ENCODE data around the gene OGFR.
A peak's percentile ranks its signal among the peaks of the same experiment; 100 is the strongest.

Gene OGFR

GRCh38 chr20:62763404-62763803 lies 41.2 kb upstream of the OGFR start:
- H3K27ac ChIP-seq (ENCODE audit: low read length): no peak overlapping the region
- H3K27me3 ChIP-seq (ENCODE audit: control insufficient read depth in 1 of 2, insufficient read depth in 2 of 2, low read length in 2 of 2): peaks cover 0 to 2% of the 10 kb centered on the region in 2 donors
- peaks cover 20% of the 10 kb centered on the region for H3K4me1 ChIP-seq (ENCODE audit: control insufficient read depth, insufficient read depth, low read length)
- H3K36me3 ChIP-seq (ENCODE audit: control insufficient read depth in 2 of 2, insufficient read depth in 2 of 2, low read length in 2 of 2): no peaks in the 10 kb centered on the region
- no peak overlapping the region for H3K4me3 ChIP-seq (ENCODE audit: low read length in 2 of 2)
- H3K9ac ChIP-seq (ENCODE audit: low read length in 2 of 2): no peak overlapping the region
- no peaks in the 10 kb centered on the region for H3K9me3 ChIP-seq (ENCODE audit: control insufficient read depth in 2 of 2, low read length in 2 of 2)

GRCh38 chr20:62764156-62764935 lies 40.3 kb upstream of the OGFR start:
- H3K4me3 ChIP-seq (ENCODE audit: low read length in 2 of 2): no peak overlapping the region
- peaks cover 0 to 4% of the 10 kb centered on the region in 2 donors for H3K27me3 ChIP-seq (ENCODE audit: control insufficient read depth in 1 of 2, insufficient read depth in 2 of 2, low read length in 2 of 2)

GRCh38 chr20:62765021-62765420 lies 39.6 kb upstream of the OGFR start:
- peaks cover 0 to 4% of the 10 kb centered on the region in 2 donors for H3K27me3 ChIP-seq (ENCODE audit: control insufficient read depth in 1 of 2, insufficient read depth in 2 of 2, low read length in 2 of 2)
- peaks cover 30% of the 10 kb centered on the region for H3K4me1 ChIP-seq (ENCODE audit: control insufficient read depth, insufficient read depth, low read length)
- H3K4me3 ChIP-seq (ENCODE audit: low read length in 2 of 2): no peak overlapping the region
- H3K9ac ChIP-seq (ENCODE audit: low read length in 2 of 2): no peak overlapping the region
- no peaks in the 10 kb centered on the region for H3K36me3 ChIP-seq (ENCODE audit: control insufficient read depth in 2 of 2, insufficient read depth in 2 of 2, low read length in 2 of 2)
- no peaks in the 10 kb centered on the region for H3K9me3 ChIP-seq (ENCODE audit: control insufficient read depth in 2 of 2, low read length in 2 of 2)
- no peak overlapping the region for H3K27ac ChIP-seq (ENCODE audit: low read length)

More at GRCh38 chr20:62764156-62764935, 40.3 kb upstream of the OGFR start:
- no peak overlapping the region for H3K9ac ChIP-seq (ENCODE audit: low read length in 2 of 2)
- no peaks in the 10 kb centered on the region for H3K9me3 ChIP-seq (ENCODE audit: control insufficient read depth in 2 of 2, low read length in 2 of 2)
- peaks cover 29% of the 10 kb centered on the region for H3K4me1 ChIP-seq (ENCODE audit: control insufficient read depth, insufficient read depth, low read length)
- no peaks in the 10 kb centered on the region for H3K36me3 ChIP-seq (ENCODE audit: control insufficient read depth in 2 of 2, insufficient read depth in 2 of 2, low read length in 2 of 2)
- H3K27ac ChIP-seq (ENCODE audit: low read length): no peak overlapping the region

GRCh38 chr20:62765432-62766070 lies 39.1 kb upstream of the OGFR start:
- H3K27me3 ChIP-seq (ENCODE audit: control insufficient read depth in 1 of 2, insufficient read depth in 2 of 2, low read length in 2 of 2): peaks cover 0 to 4% of the 10 kb centered on the region in 2 donors
- H3K36me3 ChIP-seq (ENCODE audit: control insufficient read depth in 2 of 2, insufficient read depth in 2 of 2, low read length in 2 of 2): no peaks in the 10 kb centered on the region
- H3K4me3 ChIP-seq (ENCODE audit: low read length in 2 of 2): no peak overlapping the region
- H3K9ac ChIP-seq (ENCODE audit: low read length in 2 of 2): no peak overlapping the region
- H3K9me3 ChIP-seq (ENCODE audit: control insufficient read depth in 2 of 2, low read length in 2 of 2): no peaks in the 10 kb centered on the region
- H3K4me1 ChIP-seq (ENCODE audit: control insufficient read depth, insufficient read depth, low read length): peaks cover 30% of the 10 kb centered on the region
- H3K27ac ChIP-seq (ENCODE audit: low read length): no peak overlapping the region

- no peaks in the 10 kb centered on the region for H3K9me3 ChIP-seq (ENCODE audit: control insufficient read depth in 2 of 2, low read length in 2 of 2)
- H3K4me3 ChIP-seq (ENCODE audit: low read length in 2 of 2): no peak overlapping the region
- peaks cover 25% of the 10 kb centered on the region for H3K4me1 ChIP-seq (ENCODE audit: control insufficient read depth, insufficient read depth, low read length)
- no peaks in the 10 kb centered on the region for H3K36me3 ChIP-seq (ENCODE audit: control insufficient read depth in 2 of 2, insufficient read depth in 2 of 2, low read length in 2 of 2)
- H3K27ac ChIP-seq (ENCODE audit: low read length): no peak overlapping the region
- H3K27me3 ChIP-seq (ENCODE audit: control insufficient read depth in 1 of 2, insufficient read depth in 2 of 2, low read length in 2 of 2): peaks cover 0 to 4% of the 10 kb centered on the region in 2 donors
- no peak overlapping the region for H3K9ac ChIP-seq (ENCODE audit: low read length in 2 of 2)
These were observed 38.6 kb upstream of the OGFR start for GRCh38 chr20:62766071-62766450.

GRCh38 chr20:62766716-62767115 lies 37.9 kb upstream of the OGFR start:
- Histone ChIP-seq H3K9ac (ENCODE audit: low read length in 2 of 2) (no peak overlapping the region), H3K9me3 (ENCODE audit: control insufficient read depth in 2 of 2, low read length in 2 of 2) (no peaks in the 10 kb centered on the region), H3K4me1 (ENCODE audit: control insufficient read depth, insufficient read depth, low read length) (peaks cover 19% of the 10 kb centered on the region), H3K27ac (ENCODE audit: low read length) (no peak overlapping the region), H3K4me3 (ENCODE audit: low read length in 2 of 2) (no peak overlapping the region), H3K36me3 (ENCODE audit: control insufficient read depth in 2 of 2, insufficient read depth in 2 of 2, low read length in 2 of 2) (no peaks in the 10 kb centered on the region), H3K27me3 (ENCODE audit: control insufficient read depth in 1 of 2, insufficient read depth in 2 of 2, low read length in 2 of 2) (peaks cover 0 to 4% of the 10 kb centered on the region in 2 donors)

- no peak overlapping the region for H3K9ac ChIP-seq (ENCODE audit: low read length in 2 of 2)
- H3K27ac ChIP-seq (ENCODE audit: low read length): no peak overlapping the region
- H3K36me3 ChIP-seq (ENCODE audit: control insufficient read depth in 2 of 2, insufficient read depth in 2 of 2, low read length in 2 of 2): no peaks in the 10 kb centered on the region
- peaks cover 22% of the 10 kb centered on the region for H3K4me1 ChIP-seq (ENCODE audit: control insufficient read depth, insufficient read depth, low read length)
- H3K27me3 ChIP-seq (ENCODE audit: control insufficient read depth in 1 of 2, insufficient read depth in 2 of 2, low read length in 2 of 2): peaks cover 0 to 4% of the 10 kb centered on the region in 2 donors
- no peak overlapping the region for H3K4me3 ChIP-seq (ENCODE audit: low read length in 2 of 2)
- no peaks in the 10 kb centered on the region for H3K9me3 ChIP-seq (ENCODE audit: control insufficient read depth in 2 of 2, low read length in 2 of 2)
These were observed 36.4 kb upstream of the OGFR start for GRCh38 chr20:62768234-62768546.

GRCh38 chr20:62768551-62769287 lies 35.9 kb upstream of the OGFR start:
- Histone ChIP-seq H3K27ac (ENCODE audit: low read length) (no peak overlapping the region), H3K27me3 (ENCODE audit: control insufficient read depth in 1 of 2, insufficient read depth in 2 of 2, low read length in 2 of 2) (peaks cover 0 to 4% of the 10 kb centered on the region in 2 donors), H3K4me3 (ENCODE audit: low read length in 2 of 2) (peak overlapping the region in 1 of 2 donors; percentile 22), H3K9ac (ENCODE audit: low read length in 2 of 2) (no peak overlapping the region), H3K9me3 (ENCODE audit: control insufficient read depth in 2 of 2, low read length in 2 of 2) (no peaks in the 10 kb centered on the region), H3K36me3 (ENCODE audit: control insufficient read depth in 2 of 2, insufficient read depth in 2 of 2, low read length in 2 of 2) (no peaks in the 10 kb centered on the region), H3K4me1 (ENCODE audit: control insufficient read depth, insufficient read depth, low read length) (peaks cover 27% of the 10 kb centered on the region)

- Histone ChIP-seq H3K4me3 (ENCODE audit: low read length in 2 of 2) (no peak overlapping the region), H3K9me3 (ENCODE audit: control insufficient read depth in 2 of 2, low read length in 2 of 2) (no peaks in the 10 kb centered on the region), H3K27me3 (ENCODE audit: control insufficient read depth in 1 of 2, insufficient read depth in 2 of 2, low read length in 2 of 2) (peaks cover 0 to 4% of the 10 kb centered on the region in 2 donors), H3K4me1 (ENCODE audit: control insufficient read depth, insufficient read depth, low read length) (peaks cover 28% of the 10 kb centered on the region), H3K27ac (ENCODE audit: low read length) (no peak overlapping the region), H3K36me3 (ENCODE audit: control insufficient read depth in 2 of 2, insufficient read depth in 2 of 2, low read length in 2 of 2) (no peaks in the 10 kb centered on the region), H3K9ac (ENCODE audit: low read length in 2 of 2) (no peak overlapping the region)
These were observed 35.1 kb upstream of the OGFR start for GRCh38 chr20:62769346-62770071.

- no peak overlapping the region for H3K9ac ChIP-seq (ENCODE audit: low read length in 2 of 2)
- no peak overlapping the region for H3K4me3 ChIP-seq (ENCODE audit: low read length in 2 of 2)
- H3K4me1 ChIP-seq (ENCODE audit: control insufficient read depth, insufficient read depth, low read length): peaks cover 31% of the 10 kb centered on the region
- no peaks in the 10 kb centered on the region for H3K36me3 ChIP-seq (ENCODE audit: control insufficient read depth in 2 of 2, insufficient read depth in 2 of 2, low read length in 2 of 2)
- no peak overlapping the region for H3K27ac ChIP-seq (ENCODE audit: low read length)
- H3K27me3 ChIP-seq (ENCODE audit: control insufficient read depth in 1 of 2, insufficient read depth in 2 of 2, low read length in 2 of 2): peaks cover 0 to 2% of the 10 kb centered on the region in 2 donors
- no peaks in the 10 kb centered on the region for H3K9me3 ChIP-seq (ENCODE audit: control insufficient read depth in 2 of 2, low read length in 2 of 2)
These were observed 34.3 kb upstream of the OGFR start for GRCh38 chr20:62770111-62770910.
